NCI-H345 treated with DMSO at 0.1 percent for 48 hours (cell line): ENCODE results near the gene CD6.
A peak's percentile ranks its signal among the peaks of the same experiment; 100 is the strongest.

Source experiments
- DNase-seq: peaks from one replicate; lab custom pipeline; 2025; ENCODE audit not compliant: unreplicated experiment; lab: John Stamatoyannopoulos, UW

Gene CD6

DNA sequence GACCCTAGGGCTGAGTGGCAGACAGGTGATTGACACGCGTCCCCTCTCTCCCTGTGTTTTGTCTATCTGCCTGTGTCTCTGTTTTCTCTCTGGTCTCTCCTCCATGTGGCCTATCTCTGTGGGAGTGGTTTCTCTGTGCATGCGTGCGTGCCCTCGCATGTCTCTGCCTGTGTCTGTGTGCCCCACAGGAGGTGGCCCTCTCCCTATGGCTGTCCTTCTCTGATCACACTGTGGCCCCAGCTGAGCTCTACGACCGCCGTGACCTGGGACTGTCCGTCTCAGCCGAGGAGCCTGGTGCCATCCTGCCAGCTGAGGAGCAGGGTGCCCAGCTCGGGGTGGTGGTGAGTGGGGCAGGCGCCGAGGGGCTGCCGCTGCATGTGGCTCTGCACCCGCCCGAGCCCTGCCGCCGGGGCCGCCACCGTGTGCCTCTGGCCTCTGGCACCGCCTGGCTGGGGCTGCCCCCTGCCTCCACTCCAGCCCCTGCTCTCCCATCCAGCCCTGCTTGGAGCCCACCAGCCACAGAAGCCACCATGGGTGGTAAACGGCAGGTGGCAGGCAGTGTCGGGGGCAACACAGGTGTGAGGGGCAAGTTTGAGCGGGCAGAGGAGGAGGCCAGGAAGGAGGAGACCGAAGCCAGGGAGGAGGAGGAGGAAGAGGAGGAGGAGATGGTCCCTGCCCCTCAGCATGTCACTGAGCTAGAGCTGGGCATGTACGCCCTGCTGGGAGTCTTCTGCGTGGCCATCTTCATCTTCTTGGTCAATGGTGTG lies 35.6 kb upstream of the CD6 start:
- no peak for DNase-seq

GRCh38 chr11:60936467-60937143 lies 34.9 kb upstream of the CD6 start:
- no peak for DNase-seq

GRCh38 chr11:60937144-60937527 lies 34.3 kb upstream of the CD6 start:
- no peak for DNase-seq

- DNase-seq, result no peak
These were observed 33.7 kb upstream of the CD6 start for GRCh38 chr11:60937811-60938210.

GRCh38 chr11:60938500-60938899 lies 33.0 kb upstream of the CD6 start:
- DNase-seq, result no peak

- DNase-seq, result no peak
These were observed 32.2 kb upstream of the CD6 start for GRCh38 chr11:60939301-60939700.

GRCh38 chr11:60939855-60940254 lies 31.6 kb upstream of the CD6 start:
- DNase-seq, result no peak

GRCh38 chr11:60941371-60942119 lies 29.9 kb upstream of the CD6 start:
- DNase-seq, result no peak

- DNase-seq, result peak; percentile 82
These were observed 29.3 kb upstream of the CD6 start for GRCh38 chr11:60942219-60942618.

GRCh38 chr11:60942970-60943565 lies 28.4 kb upstream of the CD6 start:
- DNase-seq, result peak; percentile 83

DNA sequence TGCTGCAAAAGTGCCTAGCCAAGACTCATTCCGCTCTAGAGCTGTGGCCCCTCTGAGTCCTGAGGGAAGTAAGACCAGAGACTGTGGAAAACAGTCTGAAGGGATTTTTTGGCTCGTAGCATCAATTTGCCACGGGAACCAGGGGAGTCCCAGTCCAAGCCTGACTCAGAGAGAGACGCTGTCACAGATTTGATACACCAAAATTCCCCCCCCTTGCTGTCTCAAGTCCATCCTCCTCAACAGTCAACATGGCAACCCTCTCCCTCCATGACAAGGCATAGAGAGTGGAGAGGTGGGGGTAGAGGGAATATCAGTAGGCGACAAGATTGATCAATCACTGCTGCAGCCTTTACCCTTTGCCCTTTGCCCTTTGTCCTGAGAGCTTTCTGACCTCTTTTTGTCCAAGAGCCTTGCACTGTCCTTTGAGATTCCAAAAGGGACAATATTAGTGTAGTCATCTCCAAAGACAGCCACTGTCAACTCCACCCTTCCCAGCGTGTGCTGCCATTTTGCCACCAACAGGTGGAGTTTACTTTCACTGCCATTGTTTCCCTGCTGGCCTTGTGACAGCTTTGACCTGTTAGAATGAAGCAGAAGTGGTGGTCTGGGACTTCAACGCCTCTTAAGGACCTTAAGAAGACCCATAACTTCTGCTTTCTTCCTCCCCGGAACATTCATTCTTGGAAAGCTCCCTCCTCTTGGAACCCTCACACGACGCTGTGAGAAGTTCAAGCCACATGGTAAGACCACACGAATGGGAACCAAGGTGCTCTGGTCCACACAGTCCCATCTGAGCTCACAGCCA lies 26.8 kb upstream of the CD6 start:
- no peak for DNase-seq

DNA sequence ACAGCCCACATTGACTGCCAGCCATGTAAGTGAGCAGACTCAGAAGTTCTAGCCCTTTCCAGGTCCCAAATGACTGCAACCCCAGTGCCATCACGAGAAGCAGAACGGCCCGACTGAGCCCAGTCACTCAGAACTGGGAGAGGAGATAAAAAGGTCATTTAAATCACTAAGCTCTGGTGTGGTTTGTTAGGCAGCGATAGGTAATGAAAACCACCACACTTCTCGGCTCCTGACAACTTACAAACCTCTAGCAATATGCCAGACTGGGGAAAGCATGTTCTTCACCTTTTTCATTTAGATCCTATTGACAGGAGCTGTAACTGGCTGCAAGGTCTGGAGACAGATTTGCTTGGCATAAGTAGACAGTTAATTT lies 26.2 kb upstream of the CD6 start:
- DNase-seq, result no peak

DNA sequence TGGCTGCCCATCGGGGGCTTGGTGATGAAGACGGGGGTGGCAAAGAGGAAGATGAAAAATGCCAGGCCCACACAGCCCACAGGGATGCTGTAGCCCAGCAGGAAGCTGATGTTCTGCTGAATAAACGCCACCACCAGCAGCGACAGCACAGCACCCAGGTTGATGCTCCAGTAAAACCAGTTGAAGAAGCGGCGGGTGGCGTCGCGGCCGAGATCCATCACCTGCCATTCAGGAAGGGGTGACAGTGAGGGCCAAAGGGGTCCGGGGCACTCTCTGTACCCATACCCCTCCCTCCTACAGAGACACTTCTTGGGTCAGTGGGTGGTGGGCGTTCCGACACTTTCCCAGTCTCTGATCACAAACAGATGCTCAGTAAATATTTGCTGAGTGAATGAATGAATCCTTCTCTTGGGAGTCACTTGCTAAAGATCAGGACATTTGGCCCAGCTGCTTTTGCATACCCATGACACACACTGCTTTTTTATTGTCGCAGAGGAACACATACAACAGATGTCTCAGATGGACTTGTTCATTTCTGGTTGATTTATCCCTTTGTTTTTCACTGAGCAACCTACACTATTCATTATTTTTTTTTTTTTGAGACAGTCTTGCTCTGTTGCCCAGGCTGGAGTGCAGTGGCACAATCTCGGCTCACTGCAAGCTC lies 24.7 kb upstream of the CD6 start:
- peak; percentile 89 for DNase-seq

DNA sequence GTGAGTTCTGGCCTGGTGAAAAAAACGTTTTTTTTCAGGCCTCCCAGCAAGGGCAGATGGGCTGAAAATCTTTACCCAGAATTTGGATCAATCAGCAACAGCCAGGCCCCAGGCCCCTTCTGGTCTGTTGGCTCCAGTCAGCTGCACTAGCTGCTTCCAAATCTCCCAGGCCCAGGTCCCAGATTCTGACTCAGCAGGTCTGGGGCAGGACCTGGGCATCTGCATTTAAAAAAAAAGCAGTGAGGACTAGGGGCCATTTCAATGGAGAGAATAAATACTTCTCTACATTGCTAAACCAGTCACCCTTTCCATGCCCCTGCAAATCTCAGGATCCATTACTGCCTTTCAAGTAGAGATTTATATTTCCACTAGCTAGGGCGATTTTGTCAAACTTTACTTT lies 23.8 kb upstream of the CD6 start:
- DNase-seq, result no peak

GRCh38 chr11:60948250-60948649 lies 23.2 kb upstream of the CD6 start:
- DNase-seq, result no peak

DNA sequence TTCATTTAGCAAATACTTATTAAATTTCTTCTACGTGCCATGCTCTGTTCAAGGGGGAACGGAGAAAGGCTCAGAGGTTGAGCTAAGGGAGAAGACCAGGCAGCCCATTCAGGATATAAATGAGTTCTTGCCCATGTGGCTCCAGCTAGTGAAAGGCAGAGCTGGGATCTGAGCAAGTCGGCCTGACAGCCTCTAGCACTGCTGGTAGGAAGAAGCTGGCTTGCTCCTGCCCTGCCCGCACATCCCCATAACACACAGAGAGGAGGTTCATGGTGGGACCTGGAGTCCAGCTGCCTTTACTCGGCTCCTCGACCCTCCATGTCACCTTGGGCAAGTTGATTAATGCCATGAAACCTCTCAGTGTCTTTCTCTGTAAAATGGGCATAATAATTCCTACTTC lies 21.5 kb upstream of the CD6 start:
- DNase-seq, result no peak

DNA sequence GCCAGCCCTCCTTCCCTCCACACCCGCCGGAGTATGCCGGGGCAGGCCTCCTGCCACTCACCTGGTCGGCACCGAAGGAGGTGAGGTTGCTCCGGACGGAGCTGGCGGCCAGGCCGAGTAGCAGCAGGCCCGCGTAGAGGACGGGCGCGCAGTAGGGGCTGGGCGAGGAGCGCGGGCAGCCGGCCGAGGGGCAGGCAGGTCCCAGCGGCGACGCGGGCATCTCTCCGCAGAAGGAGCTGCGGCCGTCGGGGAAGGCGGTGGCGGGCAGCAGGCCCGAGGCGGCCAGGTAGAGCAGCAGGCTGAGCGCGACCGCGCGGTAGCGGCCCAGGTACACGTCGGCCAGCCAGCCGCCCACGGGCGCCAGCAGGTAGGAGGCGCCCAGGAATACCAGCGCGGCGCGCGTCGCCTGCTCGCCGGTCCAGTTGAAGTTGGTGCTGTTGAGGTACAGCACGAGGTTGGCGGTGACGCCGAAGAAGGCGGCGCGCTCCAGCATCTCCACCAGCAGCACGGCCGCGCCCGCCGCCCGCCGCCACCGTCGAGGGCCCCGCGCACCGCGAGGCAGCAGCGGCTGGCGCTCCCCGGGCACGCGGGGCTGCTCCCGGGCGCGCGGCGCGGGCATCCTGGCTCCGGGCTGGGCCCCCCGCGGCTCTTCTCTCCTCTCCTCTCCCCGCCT lies 20.4 kb upstream of the CD6 start:
- no peak for DNase-seq

- no peak for DNase-seq
These were observed 19.9 kb upstream of the CD6 start for GRCh38 chr11:60951606-60951903.

DNA sequence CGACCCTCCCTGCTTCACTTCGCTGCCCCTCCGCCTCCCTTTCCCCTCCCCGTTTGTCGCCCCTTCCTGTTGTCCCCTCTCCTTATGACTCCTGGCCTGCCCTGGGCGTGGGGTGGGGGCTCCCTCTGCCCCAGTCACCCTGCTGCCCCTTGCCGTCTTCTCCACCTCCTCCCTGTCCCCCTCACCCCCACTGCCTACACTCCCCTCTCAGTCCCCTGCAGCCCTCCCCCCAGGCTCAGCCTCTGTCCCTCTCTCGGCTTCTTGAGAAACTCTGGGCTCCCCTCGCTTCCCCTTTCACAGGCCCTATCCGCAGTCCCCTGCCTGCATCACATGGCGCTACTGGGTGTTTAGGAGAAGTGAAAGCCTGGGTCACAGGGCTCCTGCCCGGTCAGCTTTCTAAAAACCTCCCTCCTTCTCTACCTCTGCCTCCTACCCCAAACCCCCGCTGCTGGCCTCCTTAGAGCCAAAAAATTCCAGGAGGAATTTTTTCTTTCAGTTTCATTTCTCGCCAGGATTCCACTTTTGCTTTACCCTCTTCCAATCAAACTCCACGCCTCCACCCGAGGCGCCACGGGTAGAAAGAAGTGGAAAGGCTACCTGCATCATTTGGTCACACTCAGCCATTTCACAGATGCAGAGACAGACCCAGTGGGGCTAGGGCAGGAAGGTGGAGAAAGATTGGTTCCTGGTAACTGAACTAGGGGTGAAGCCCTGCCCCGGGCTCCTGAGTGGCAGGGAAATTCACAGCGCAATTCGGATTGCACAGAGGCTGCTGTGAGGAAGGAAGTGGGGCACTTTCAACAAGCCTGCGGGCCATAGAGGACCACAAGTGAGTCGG lies 19.4 kb upstream of the CD6 start, which contains the start of gene SLC15A3:
SLC15A3 (minus strand) TSS at position 273 of the 838 bp plus-strand sequence. CDS start 625 bp downstream, outside the sequence.
- no peak for DNase-seq
